Neural cell (in vitro differentiated cells): ENCODE results near the gene KRTAP1-5. TPM values are rescaled to one million over a fixed set of nuclear protein-coding genes. Genes with fewer than 3 reads are reported as not detected.

Source experiments
- H2AFZ ChIP-seq: fragments of 200-600, 300-800 bp; sonication (generic), shearing (Covaris generic); 2 replicates; pipeline ENCODE4 v1.6.0; 2014; ENCODE audit warnings: low read depth, mild to moderate bottlenecking, antibody characterized with exemption, low read length, moderate library complexity
- H3F3A ChIP-seq: fragments of 200-600 bp; shearing (Covaris generic); 2 replicates; pipeline ENCODE4 v1.6.1; 2016; ENCODE audit warnings: mild to moderate bottlenecking, moderate library complexity, mixed read lengths, antibody characterized with exemption, low read length; ENCODE audit not compliant: insufficient read depth, poor library complexity, severe bottlenecking
- H3K27ac ChIP-seq: fragments of 200-600, 300-800 bp; sonication (generic), shearing (Covaris generic); 2 replicates; pipeline ENCODE4 v1.5.1; 2014; ENCODE audit warnings: mild to moderate bottlenecking, low read length, moderate library complexity
- H3K27me3 ChIP-seq: fragments of 300-800, 200-600 bp; sonication (generic), shearing (Covaris generic); 2 replicates; pipeline ENCODE4 v1.6.0; 2014; ENCODE audit warnings: mild to moderate bottlenecking, low read depth, low read length, moderate library complexity; ENCODE audit not compliant: insufficient read depth
- H3K36me3 ChIP-seq: fragments of 300-800, 200-600 bp; sonication (generic), shearing (Covaris generic); 2 replicates; pipeline ENCODE4 v1.5.1; 2014; ENCODE audit warnings: mild to moderate bottlenecking, antibody characterized with exemption, low read length, moderate library complexity; ENCODE audit not compliant: insufficient read depth
- H3K4me2 ChIP-seq: fragments of 300-800, 200-600 bp; sonication (generic), shearing (Covaris generic); 2 replicates; pipeline ENCODE4 v1.6.0; 2014; ENCODE audit warnings: mild to moderate bottlenecking, low read length
- H3K4me3 ChIP-seq: fragments of 300-800, 200-600 bp; sonication (generic), shearing (Covaris generic); 2 replicates; pipeline ENCODE4 v1.5.1; 2014; ENCODE audit warnings: mild to moderate bottlenecking, low read length, moderate library complexity
- H3K79me2 ChIP-seq: fragments of 200-600 bp; shearing (Covaris generic); replicated peaks from 2 replicates; pipeline ENCODE4 v1.6.0; 2014; ENCODE audit warnings: mild to moderate bottlenecking, low read length, moderate library complexity; ENCODE audit not compliant: insufficient read depth
- H3K9ac ChIP-seq: fragments of 300-800, 200-600 bp; sonication (generic), shearing (Covaris generic); 2 replicates; pipeline ENCODE4 v1.6.1; 2016; ENCODE audit warnings: mild to moderate bottlenecking, low read length, mixed read lengths
- H3K9me2 ChIP-seq: fragments of 200-600 bp; shearing (Covaris generic); 2 replicates; pipeline ENCODE4 v1.6.1; 2016; ENCODE audit warnings: mild to moderate bottlenecking, low read length, mixed read lengths; ENCODE audit not compliant: insufficient read depth
- H3K9me3 ChIP-seq: fragments of 200-600, 300-800 bp; sonication (generic), shearing (Covaris generic); 2 replicates; pipeline ENCODE4 v1.6.1; 2016; ENCODE audit warnings: mild to moderate bottlenecking, mixed run types, low read length, moderate library complexity, mixed read lengths
- H4K20me1 ChIP-seq: fragments of 200-600 bp; shearing (Covaris generic); 2 replicates; pipeline ENCODE4 v1.6.1; 2016; ENCODE audit warnings: mild to moderate bottlenecking, mixed run types; ENCODE audit not compliant: insufficient read depth
- CTCF ChIP-seq: fragments of 450-650 bp; IDR thresholded peaks from 2 replicates; pipeline ENCODE4 v1.5.1; 2014; ENCODE audit warnings: antibody characterized with exemption, mild to moderate bottlenecking, moderate library complexity; ENCODE audit not compliant: poor library complexity, severe bottlenecking
- EP300 ChIP-seq: fragments of 450-650 bp; conservative IDR thresholded peaks from 2 replicates; pipeline ENCODE4 v1.6.1; 2014; ENCODE audit warnings: antibody characterized with exemption, mild to moderate bottlenecking, moderate library complexity; ENCODE audit not compliant: poor library complexity, severe bottlenecking
- EZH2 ChIP-seq: fragments of 200-600, 300-800 bp; shearing (Covaris generic), sonication (generic); IDR thresholded peaks from 2 replicates; pipeline ENCODE4 v1.6.1; 2014; ENCODE audit warnings: antibody characterized with exemption, low read length, borderline replicate concordance, mild to moderate bottlenecking; ENCODE audit not compliant: insufficient read depth, poor library complexity, severe bottlenecking
- MXI1 ChIP-seq: fragments of 450-650 bp; conservative IDR thresholded peaks from 2 replicates; pipeline ENCODE4 v1.6.1; 2014; ENCODE audit warnings: antibody characterized with exemption, mild to moderate bottlenecking; ENCODE audit not compliant: poor library complexity, severe bottlenecking
- POLR2AphosphoS5 ChIP-seq: IDR thresholded peaks from 2 replicates; pipeline ENCODE4 v1.6.1; 2012
- RAD21 ChIP-seq: fragments of 450-650 bp; conservative IDR thresholded peaks from 2 replicates; pipeline ENCODE4 v1.6.1; 2014; ENCODE audit warnings: antibody characterized with exemption, mild to moderate bottlenecking, moderate library complexity
- REST ChIP-seq: IDR thresholded peaks from 2 replicates; pipeline ENCODE4 v1.6.1; 2012; ENCODE audit warnings: borderline replicate concordance
- SMC3 ChIP-seq: fragments of 450-650 bp; conservative IDR thresholded peaks from 2 replicates; pipeline ENCODE4 v1.6.1; 2014; ENCODE audit warnings: antibody characterized with exemption, mild to moderate bottlenecking, moderate library complexity; ENCODE audit not compliant: poor library complexity
- TAF1 ChIP-seq: IDR thresholded peaks from 2 replicates; pipeline ENCODE4 v1.6.1; 2012; ENCODE audit warnings: low read depth
- polyA plus RNA-seq: library from polyadenylated mRNA; depleted of rRNA; stranded (reverse); fragments of >200 nt; gene quantifications from 2 replicates; pipeline ENCODE4 v1.2.3, GENCODE V29; 2014

Gene KRTAP1-5
- polyA plus RNA-seq, 1 donor from 2014 or later = not detected

GRCh38 chr17:40980117-40980516 lies 46.9 kb downstream of the KRTAP1-5 start:
- Histone ChIP-seq H3K4me2 (no peak overlapping the region), H3K79me2 (no peaks in the 10 kb centered on the region), H3K9me2 (no peaks in the 10 kb centered on the region), H3K27ac (peak overlapping the region; percentile 64), H3K36me3 (no peaks in the 10 kb centered on the region), H4K20me1 (no peaks in the 10 kb centered on the region), H2AFZ (peak overlapping the region; percentile 2), H3K9ac (peak overlapping the region; percentile 28), H3F3A (no peaks in the 10 kb centered on the region), H3K27me3 (no peaks in the 10 kb centered on the region), H3K4me3 (no peak overlapping the region), H3K9me3 (no peaks in the 10 kb centered on the region)
- TF ChIP-seq MXI1 (no peak), RAD21 (no peak), TAF1 (no peak), POLR2AphosphoS5 (no peak), REST (no peak), EP300 (no peak), EZH2 (no peak), CTCF (no peak), SMC3 (no peak)

GRCh38 chr17:40978575-40979151 lies 48.3 kb downstream of the KRTAP1-5 start:
- Histone ChIP-seq H3K27ac (no peak overlapping the region), H3K4me3 (no peak overlapping the region), H3K79me2 (no peaks in the 10 kb centered on the region), H2AFZ (no peak overlapping the region), H3K27me3 (no peaks in the 10 kb centered on the region), H4K20me1 (no peaks in the 10 kb centered on the region), H3F3A (no peaks in the 10 kb centered on the region), H3K4me2 (no peak overlapping the region), H3K9me2 (no peaks in the 10 kb centered on the region), H3K9me3 (no peaks in the 10 kb centered on the region), H3K36me3 (no peaks in the 10 kb centered on the region), H3K9ac (no peak overlapping the region)
- TF ChIP-seq REST = no peak
- no peak for TF ChIP-seq EZH2
- no peak for TF ChIP-seq TAF1
- no peak for TF ChIP-seq MXI1
- no peak for TF ChIP-seq CTCF
- no peak for TF ChIP-seq SMC3
- no peak for TF ChIP-seq EP300
- TF ChIP-seq RAD21 = no peak
